ENCODE data around the gene MRPL16.

GRCh38 chr11:59849129-59849528 is 38.6 kb upstream of the MRPL16 start:
- TF ChIP-seq, protein P1, sequence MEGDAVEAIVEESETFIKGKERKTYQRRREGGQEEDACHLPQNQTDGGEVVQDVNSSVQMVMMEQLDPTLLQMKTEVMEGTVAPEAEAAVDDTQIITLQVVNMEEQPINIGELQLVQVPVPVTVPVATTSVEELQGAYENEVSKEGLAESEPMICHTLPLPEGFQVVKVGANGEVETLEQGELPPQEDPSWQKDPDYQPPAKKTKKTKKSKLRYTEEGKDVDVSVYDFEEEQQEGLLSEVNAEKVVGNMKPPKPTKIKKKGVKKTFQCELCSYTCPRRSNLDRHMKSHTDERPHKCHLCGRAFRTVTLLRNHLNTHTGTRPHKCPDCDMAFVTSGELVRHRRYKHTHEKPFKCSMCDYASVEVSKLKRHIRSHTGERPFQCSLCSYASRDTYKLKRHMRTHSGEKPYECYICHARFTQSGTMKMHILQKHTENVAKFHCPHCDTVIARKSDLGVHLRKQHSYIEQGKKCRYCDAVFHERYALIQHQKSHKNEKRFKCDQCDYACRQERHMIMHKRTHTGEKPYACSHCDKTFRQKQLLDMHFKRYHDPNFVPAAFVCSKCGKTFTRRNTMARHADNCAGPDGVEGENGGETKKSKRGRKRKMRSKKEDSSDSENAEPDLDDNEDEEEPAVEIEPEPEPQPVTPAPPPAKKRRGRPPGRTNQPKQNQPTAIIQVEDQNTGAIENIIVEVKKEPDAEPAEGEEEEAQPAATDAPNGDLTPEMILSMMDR (IDR thresholded peaks at IDR 0.05; ENCODE audit: low read depth, low read length, poor library complexity, severe bottlenecking), result no peak
- TF ChIP-seq EZH2phosphoT487 (IDR thresholded peaks at IDR 0.05; ENCODE audit: borderline replicate concordance, low read length), result no peak
